Bone marrow (tissue), 2 donors: Measurements from ENCODE around the gene TNNC2.
"Not testable (repeated sequence)": the region's sequence is repeated elsewhere in the genome, so short reads cannot be mapped to it uniquely, and the experiment has no call there.

Experiments used
- DNase-seq, 2 donors: peaks; one replicate each; lab custom pipeline; 2025; lab: John Stamatoyannopoulos, UW

Gene TNNC2

DNA sequence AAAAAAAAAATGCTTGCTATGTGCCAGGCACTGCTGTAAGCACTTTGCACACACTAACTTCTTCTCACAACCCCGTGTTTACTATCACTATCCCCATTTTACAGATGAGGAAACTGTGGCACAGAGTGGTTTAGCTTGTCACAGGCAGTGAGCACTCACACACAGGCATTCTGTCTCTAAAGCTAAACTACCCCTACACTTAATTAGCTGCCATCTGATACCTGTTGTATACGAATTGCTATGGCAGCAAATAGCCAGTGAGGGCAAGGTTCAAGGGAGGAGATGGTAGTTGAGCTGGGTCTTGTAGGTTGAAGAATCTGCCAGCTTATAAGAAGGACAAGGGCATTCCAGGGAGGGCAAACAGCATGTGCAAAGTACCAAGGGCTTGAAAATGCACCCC is 5.2 kb downstream of the TNNC2 start:
- DNase-seq = no peak

DNA sequence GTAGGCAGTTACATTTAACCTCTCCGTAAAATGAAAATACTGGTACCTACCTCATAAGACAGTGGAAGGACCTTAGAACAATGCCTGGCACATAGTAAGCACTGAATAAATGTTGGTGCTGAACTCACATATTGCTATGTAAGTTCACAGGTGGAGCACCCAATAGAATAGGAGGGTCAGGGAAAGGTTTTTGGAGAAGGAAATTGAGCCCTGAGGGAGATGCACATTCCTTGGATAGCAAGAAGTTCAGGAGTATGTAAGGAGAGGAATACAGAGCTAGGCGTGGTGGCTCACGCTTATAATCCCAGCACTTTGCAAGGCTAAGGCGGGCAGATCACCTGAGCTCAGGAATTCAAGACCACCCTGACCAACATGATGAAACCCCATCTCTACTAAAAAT is 7.6 kb downstream of the TNNC2 start:
- no peak for DNase-seq

DNA sequence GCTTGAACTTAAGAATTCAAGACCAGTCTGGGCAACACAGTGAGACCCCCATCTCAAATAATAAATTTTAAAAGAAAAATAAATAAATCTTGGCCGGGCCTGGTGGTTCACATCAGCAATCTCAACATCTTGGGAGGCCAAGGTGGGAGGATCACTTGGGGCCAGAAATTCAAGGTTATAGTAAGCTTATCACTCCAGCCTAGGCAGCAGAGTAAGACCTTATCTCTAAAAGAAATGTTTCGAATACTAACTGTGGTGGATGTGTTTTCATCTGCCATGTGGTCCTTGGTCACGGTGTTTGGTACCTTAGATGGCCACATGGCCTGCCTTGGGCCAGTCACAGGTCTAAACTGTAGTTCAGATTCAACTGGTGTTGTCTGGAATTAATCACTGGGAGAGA is 8.9 kb downstream of the TNNC2 start:
- DNase-seq = no peak

- DNase-seq = no peak
These were observed 9.5 kb downstream of the TNNC2 start for GRCh38 chr20:45817376-45818194.

DNA sequence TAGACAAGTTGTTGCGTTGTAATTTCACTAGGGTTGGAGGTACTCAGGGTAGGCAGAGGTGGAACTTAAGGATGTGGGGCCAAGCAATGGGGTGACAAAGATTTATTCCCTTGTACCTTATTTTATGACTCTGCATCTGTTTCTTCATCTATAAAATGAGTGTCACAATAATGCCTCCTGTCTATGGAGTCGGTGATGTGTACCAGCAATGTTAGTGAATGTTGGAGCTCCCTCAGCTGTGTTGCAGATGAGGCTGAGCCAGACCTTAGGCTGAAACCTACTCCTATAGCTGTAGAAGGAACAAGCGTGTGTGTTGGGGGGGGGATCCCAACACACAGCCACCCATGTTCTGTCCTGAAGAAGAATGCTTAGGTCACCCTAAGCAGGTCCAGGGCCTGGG is 10.2 kb downstream of the TNNC2 start:
- DNase-seq = no peak

GRCh38 chr20:45814314-45814713 is 12.8 kb downstream of the TNNC2 start:
- DNase-seq = no peak

GRCh38 chr20:45813489-45813888 is 13.6 kb downstream of the TNNC2 start:
- DNase-seq = no peak

DNA sequence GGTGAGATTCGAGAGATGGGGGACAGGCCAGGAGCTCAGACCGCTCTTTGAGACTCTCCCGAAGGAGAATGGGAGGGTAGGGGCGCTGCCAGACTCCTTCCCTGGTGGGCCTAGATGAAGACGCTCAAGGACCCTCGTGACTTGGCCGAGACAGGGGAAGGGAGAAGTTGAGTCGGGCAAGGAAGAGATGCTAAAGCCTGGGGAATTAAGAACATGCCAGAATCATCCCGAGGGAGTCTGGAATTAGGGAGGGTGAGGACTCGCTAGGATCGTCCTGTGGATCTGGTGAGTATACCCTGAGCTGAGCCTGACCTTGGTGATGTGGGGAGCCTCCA is 14.1 kb downstream of the TNNC2 start:
- no peak for DNase-seq

- peak; percentile 74 to 86 for DNase-seq
These were observed 14.7 kb downstream of the TNNC2 start, which contains the start of gene UBE2C for GRCh38 chr20:45812157-45813005. Gene UBE2C, plus strand, starts transcription at chr20:45812644. Its CDS starts 52 bp downstream, at chr20:45812696.

DNA sequence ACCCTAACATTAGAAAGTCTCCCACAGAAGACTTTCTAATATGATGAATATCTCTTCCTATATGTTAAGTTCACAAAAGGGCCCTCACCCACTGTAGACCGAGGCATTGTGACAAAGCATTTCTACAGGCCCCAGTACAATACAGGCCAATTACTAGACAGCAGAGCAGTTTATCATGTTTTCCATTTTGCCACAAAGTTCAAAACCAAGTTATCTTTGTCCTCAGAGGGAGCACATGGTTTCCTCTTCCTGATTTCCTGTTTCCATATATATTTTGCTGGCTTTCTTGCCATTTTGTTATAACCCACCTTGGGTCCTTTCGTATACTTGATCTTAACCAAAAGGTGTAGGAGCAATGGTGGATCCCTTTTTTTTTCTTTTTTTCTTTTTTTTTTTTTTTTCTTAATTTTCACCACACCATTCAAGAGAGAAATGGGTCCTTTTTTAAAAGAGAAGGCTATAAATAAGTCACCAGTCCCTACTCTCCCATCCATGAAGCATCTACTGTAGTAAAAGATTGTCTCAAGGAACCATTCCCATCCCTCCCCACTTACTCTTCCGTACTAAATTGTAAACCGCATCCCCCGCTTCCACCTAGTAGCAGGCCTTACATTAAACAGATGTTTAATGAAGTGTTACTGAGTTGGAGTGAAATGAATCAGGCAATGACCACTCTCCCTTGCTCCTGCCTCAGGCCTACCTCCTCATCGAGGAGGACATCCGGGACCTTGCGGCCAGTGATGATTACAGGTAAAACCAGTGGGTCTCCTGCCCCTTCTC is 16.7 kb downstream of the TNNC2 start:
- DNase-seq = no peak

DNA sequence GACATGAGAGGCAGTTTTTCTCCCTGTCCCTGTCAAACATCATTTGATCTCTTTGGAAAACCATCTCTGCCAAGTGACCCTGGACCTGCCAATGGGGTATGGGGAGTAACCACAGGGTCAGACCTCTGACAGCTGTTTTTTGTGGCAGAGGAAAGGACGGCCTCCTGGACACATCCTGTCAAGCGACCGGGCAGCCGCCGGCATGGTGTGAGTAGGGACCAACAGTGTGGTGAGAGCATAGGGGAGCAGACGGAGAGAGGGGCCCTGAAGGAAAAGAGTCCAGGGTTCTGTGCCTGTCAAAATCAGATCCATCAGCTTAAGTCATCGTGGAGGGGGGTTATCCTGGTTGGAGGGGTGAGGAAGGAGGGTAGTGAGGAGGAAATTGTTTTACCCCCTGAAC is 25.3 kb downstream of the TNNC2 start:
- DNase-seq = no peak

DNA sequence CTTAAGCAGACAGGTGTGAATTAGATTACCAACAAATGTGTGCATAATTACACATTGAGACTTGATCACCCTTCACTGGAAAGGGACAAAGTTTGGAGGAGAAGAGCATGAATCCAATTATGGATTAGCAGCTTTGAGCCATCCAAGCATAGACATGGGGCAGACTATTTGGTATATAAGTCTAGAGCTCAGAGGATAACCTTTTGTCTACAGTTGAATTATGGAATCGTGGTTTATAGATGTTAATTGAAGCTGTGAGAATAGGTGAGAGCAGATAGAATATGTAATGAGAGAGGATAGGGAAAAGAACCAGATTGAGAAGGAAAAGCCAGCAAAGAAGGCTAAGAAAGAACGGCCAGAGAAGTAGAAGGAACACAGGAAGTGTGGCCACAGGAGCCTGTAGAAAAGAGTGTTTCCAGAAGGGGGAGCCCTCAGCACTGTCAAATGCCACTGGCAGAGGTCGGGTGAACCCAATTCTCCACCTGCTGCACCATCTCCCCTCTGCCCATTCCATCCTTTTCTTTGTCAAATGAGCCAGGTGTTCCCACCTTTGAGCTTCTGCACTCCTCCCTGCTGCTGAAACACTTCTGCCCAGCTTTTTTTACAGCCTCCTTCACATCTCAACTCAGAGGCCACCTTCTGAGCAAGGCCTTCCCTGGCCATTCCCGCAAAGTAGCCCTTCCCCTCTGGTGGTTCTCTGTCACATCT is 28.0 kb downstream of the TNNC2 start:
- DNase-seq = peak; percentile 3 to 57

GRCh38 chr20:45797955-45798354 is 29.2 kb downstream of the TNNC2 start:
- DNase-seq = not testable (repeated sequence)

GRCh38 chr20:45797510-45797909 is 29.6 kb downstream of the TNNC2 start:
- DNase-seq = not testable (repeated sequence)

DNA sequence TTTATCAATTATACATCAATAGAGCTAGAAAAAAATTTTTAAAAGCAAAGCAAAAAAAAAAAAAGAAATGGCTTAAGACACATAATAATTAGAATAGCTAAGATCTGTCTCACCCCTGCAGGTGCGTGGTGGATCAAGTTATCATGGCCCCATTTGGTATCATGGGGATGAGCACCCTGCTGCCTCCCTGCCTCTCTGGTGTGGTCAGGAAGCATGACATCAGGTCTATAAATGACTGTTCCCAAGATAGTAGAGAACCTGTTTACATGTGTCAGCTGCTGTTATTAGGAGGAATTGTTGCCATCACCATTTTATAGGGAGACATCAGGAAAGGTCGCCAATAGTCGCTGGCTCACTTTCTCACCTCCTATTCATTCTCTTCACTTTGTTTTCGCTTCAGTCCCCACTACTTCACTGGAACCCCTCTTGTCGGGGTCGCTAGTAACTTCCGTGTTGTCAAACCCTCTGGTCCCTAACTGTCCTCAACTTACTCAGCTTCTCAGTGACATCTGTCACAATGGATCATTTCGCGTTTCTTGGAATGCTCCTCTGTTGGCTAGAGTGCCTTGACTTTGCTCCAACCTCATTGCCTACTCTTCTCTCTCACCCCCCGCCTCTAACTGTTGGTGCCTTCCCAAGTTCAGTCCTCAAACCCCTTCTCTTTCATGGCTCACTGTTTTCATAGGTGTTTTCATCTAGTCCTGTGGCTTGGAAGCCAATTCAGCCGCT is 30.6 kb downstream of the TNNC2 start:
- no peak for DNase-seq

GRCh38 chr20:45792317-45793118 is 34.6 kb downstream of the TNNC2 start:
- peak; percentile 22 to 31 for DNase-seq

DNA sequence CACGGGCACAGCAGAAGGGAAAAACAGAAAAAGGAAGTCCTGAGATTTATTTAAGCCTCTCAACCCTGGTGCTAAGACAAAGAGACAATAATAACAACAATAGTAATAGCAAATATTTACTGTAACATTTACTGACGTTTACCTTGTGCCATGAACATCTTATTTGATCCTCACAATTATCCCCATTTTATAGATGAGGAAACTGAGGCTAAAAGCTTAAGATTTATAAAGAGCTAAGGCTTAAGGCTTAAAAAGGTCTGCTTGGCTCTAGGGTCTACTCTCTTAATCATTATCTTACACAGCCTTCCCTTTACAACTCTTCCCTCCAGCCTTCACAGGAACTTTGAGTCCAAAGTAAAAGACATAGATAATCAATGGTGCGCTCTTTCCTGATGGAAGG is 38.8 kb downstream of the TNNC2 start:
- DNase-seq = no peak

DNA sequence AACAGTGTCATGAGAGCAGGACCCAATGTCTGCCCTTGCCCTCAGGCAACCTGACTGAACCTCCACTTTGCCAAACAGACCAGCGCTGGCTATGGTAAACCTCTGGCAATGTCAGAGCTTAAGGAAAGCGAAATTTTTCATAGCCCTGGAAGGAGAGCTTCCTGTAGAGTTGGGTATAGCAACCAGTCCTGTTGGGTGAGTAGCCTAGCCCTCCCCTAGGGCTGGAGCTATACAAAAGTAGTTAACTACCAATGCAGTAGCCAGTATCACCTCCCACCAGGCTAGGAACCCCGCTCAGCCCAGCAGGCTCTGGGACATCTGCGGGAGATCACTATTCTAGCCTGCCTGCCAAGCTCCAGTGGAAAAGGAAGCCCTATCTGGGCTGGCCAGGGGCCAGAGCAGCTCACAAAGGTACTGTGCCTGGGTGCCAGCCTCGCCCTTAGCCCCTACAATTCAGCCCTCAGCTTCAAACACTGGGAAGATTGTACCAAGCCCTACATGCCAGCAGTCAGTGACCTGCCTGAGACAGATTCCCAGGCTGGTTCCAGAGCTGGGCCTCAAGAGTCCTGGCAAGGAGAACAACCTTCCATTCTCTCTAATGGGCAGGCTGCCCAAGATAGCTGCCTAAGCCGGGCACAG is 43.3 kb downstream of the TNNC2 start:
- DNase-seq = no peak

DNA sequence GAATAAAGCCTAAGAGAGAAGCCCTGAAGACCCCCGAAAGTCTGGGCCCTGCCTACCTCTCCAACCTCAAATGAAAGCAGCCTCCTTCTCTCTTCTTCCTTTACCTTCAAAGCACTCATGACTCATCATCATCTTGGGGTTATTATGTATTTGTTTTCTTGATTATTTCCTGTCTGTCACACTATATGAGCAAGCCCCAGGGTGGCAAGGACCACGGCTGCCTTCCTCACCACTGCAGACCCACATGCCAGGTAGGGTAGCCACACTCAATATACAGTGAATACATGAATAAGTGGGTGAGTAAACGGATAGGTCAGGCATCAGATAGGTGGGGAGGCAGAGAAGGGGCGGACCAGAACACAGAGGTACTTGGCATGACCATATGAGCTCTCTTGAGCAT is 44.2 kb downstream of the TNNC2 start:
- DNase-seq = no peak
